ENCODE results near the gene GARNL3.

DNA sequence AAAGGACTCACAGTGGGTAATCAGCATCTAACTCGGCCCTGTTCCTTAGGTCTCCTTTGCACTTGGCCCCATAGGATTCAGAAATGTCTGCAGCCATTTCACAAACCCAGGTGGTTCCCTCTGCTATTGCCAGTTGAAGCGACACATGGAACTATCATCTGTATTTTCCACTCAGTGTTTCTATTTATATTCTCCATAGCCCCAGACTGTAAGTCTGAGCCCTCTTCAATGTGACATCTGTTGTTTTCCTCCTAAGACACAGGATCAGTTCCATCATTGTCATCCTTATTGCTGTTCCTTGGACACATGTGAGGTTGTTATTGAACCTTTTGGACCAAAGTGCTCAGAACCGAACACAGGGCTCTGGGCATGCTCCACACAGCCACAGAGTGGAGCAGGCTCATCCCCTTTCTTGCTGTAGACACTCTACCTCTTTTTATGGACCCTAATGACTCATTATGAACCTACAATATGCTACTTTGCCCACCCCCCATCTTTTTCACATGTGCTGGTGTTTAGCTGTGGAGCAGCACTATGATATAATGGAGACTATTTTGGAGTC, 36.4 kb downstream of the GARNL3 start:
- TF ChIP-seq GABPB1 (CRISPR knock-in tag; IDR thresholded peaks at IDR 0.05) = no peak
- TF ChIP-seq, protein P1, sequence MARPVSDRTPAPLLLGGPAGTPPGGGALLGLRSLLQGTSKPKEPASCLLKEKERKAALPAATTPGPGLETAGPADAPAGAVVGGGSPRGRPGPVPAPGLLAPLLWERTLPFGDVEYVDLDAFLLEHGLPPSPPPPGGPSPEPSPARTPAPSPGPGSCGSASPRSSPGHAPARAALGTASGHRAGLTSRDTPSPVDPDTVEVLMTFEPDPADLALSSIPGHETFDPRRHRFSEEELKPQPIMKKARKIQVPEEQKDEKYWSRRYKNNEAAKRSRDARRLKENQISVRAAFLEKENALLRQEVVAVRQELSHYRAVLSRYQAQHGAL (CRISPR knock-in tag; IDR thresholded peaks at IDR 0.05; ENCODE audit: not compliant biosample characterization) = no peak
- no peak for TF ChIP-seq BRCA1 (CRISPR knock-in tag; IDR thresholded peaks at IDR 0.05)
- TF ChIP-seq ZNF773 (CRISPR knock-in tag; IDR thresholded peaks at IDR 0.05; ENCODE audit: borderline replicate concordance) = no peak
- no peak for TF ChIP-seq MAFK (conservative IDR thresholded peaks at IDR 0.05 in 1 of 2, IDR thresholded peaks at IDR 0.05 in 1 of 2; ENCODE audit: low read length in 2 of 2)
- TF ChIP-seq MXI1 (IDR thresholded peaks at IDR 0.05; ENCODE audit: borderline replicate concordance, low read depth, low read length) = no peak
- no peak for TF ChIP-seq ZNF781 (CRISPR knock-in tag; IDR thresholded peaks at IDR 0.05; ENCODE audit: borderline replicate concordance, not compliant biosample characterization)
- TF ChIP-seq, protein P2, sequence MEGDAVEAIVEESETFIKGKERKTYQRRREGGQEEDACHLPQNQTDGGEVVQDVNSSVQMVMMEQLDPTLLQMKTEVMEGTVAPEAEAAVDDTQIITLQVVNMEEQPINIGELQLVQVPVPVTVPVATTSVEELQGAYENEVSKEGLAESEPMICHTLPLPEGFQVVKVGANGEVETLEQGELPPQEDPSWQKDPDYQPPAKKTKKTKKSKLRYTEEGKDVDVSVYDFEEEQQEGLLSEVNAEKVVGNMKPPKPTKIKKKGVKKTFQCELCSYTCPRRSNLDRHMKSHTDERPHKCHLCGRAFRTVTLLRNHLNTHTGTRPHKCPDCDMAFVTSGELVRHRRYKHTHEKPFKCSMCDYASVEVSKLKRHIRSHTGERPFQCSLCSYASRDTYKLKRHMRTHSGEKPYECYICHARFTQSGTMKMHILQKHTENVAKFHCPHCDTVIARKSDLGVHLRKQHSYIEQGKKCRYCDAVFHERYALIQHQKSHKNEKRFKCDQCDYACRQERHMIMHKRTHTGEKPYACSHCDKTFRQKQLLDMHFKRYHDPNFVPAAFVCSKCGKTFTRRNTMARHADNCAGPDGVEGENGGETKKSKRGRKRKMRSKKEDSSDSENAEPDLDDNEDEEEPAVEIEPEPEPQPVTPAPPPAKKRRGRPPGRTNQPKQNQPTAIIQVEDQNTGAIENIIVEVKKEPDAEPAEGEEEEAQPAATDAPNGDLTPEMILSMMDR (CRISPR knock-in tag; IDR thresholded peaks at IDR 0.05) = no peak
- no peak for TF ChIP-seq CEBPB (IDR thresholded peaks at IDR 0.05; ENCODE audit: borderline replicate concordance, low read depth, low read length)
- no peak for TF ChIP-seq IRF2 (CRISPR knock-in tag; IDR thresholded peaks at IDR 0.05)
- TF ChIP-seq POLR2A (IDR thresholded peaks at IDR 0.05; ENCODE audit: insufficient read depth in 1 of 2, low read depth in 2 of 2, low read length in 2 of 2) = no peak
